Upper lobe of left lung (tissue), 6 donors: ENCODE results near the gene GPR158. TPM values are rescaled to one million over a fixed set of nuclear protein-coding genes. Genes with fewer than 3 reads are reported as not detected.

Experiments
- ATAC-seq, 2 donors: fragments of 200-7000 bp; cut with Tn5 transposase; one replicate each; pipeline ENCODE4 v1.9.1; 2022; ENCODE audit warnings: mild to moderate bottlenecking in 2 of 2, moderate library complexity in 2 of 2; ENCODE audit not compliant: low FRiP score in 2 of 2
- DNase-seq, 2 donors: peaks; one replicate each; pipeline ENCODE4 v3.0.0-alpha.2; 2019 to 2020
- H3K27ac ChIP-seq, 4 donors: fragments of 200-600 bp; sonication (generic); one replicate each; pipeline ENCODE4 v1.5.1; 2016 to 2019
- H3K27me3 ChIP-seq, 4 donors: fragments of 200-600 bp; sonication (generic); one replicate each; pipeline ENCODE4 v1.5.1; 2017 to 2019
- H3K36me3 ChIP-seq, 4 donors: fragments of 200-600 bp; sonication (generic); one replicate each; pipeline ENCODE4 v1.5.1; 2016 to 2019
- H3K4me1 ChIP-seq, 4 donors: fragments of 200-600 bp; sonication (generic); one replicate each; pipeline ENCODE4 v1.5.1; 2018 to 2019
- H3K4me3 ChIP-seq, 4 donors: fragments of 200-600 bp; sonication (generic); one replicate each; pipeline ENCODE4 v1.5.1; 2017 to 2019; ENCODE audit warnings: mild to moderate bottlenecking in 2 of 4, moderate library complexity in 1 of 4
- H3K9me3 ChIP-seq, 4 donors: fragments of 200-600 bp; sonication (generic); one replicate each; pipeline ENCODE4 v1.5.1; 2018 to 2019
- EP300 ChIP-seq, 4 donors: sonication (generic); formaldehyde crosslinking; IDR thresholded peaks; one replicate each; pipeline ENCODE4 v1.5.1; 2017; ENCODE audit warnings: antibody characterized with exemption in 4 of 4, control low read depth in 2 of 4
- POLR2A ChIP-seq, 4 donors: fragments of 450-650 bp; IDR thresholded peaks; one replicate each; pipeline ENCODE4 v1.5.1; 2016 to 2017; ENCODE audit warnings: antibody characterized with exemption in 4 of 4, mild to moderate bottlenecking in 2 of 4
- POLR2AphosphoS5 ChIP-seq, 2 donors: sonication (generic); formaldehyde crosslinking; IDR thresholded peaks; one replicate each; pipeline ENCODE4 v1.5.1; 2017; ENCODE audit warnings: antibody characterized with exemption in 2 of 2
- WGBS, 2 donors: methylation state at CpG; one replicate each; pipeline ENCODE4 v1.1.5; 2017 to 2018; 5-methylcytosine and 5-hydroxymethylcytosine counted together
- total RNA-seq, 6 donors: library from RNA; depleted of rRNA in 4 of 6; stranded (reverse); fragments of >200 nt in 4 of 6; gene quantifications; one replicate each; pipeline versions ENCODE4 v1.1.0 to v1.2.1, GENCODE V29; 2016 to 2021
- TF ChIP-seq, protein P1 (sequence below), 6 experiments: fragments of 450-650 bp in 4 of 6; fragments of 200-600 bp in 2 of 6; sonication (generic) in 2 of 6; IDR thresholded peaks; one replicate each; pipeline ENCODE4 v1.5.1; 2016 to 2019; ENCODE audit warnings: antibody characterized with exemption in 6 of 6
- donor health status: DM: no; HTN: no; CAD: no; lungs with moderate emphysema.
- donor health status: DM: no; HTN: yes; CAD: no; lungs with severe emphysema.

GPR158 gene
- total RNA-seq, 6 donors from 2014 or later, result 0.03 to 0.09 TPM; not detected in 4

DNA sequence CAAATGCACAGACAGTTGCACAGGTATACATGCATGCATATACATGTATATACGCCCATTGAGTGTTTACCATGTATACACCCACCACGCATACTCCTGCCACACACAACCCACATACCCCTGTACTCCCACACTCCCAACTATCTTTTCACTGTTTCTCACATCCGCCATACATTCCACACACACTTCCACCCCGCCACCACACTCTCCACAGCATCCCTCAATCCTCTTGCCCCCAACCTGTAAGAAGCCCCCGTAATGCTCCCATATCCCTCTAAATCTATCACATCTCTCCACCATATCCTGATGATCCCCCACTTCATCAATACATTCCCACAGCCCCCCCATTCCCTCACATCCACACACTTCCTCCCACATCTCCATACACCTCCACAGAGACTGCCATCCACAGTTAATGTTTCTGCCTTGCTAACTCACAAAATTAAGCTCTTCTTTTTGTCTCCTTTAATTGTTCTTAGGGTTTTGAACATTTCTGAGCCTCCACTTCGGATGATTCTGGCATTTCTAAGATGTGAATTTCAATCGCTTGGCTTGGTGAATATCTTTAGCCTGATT is 47.4 kb downstream of the GPR158 start:
- no peak overlapping the region for H3K4me3 ChIP-seq
- ATAC-seq, result no peak
- H3K4me1 ChIP-seq, result no peaks in the 10 kb centered on the region
- no peaks in the 10 kb centered on the region for H3K9me3 ChIP-seq
- H3K27me3 ChIP-seq, result no peaks in the 10 kb centered on the region
- no peak for DNase-seq
- no peaks in the 10 kb centered on the region for H3K36me3 ChIP-seq
- no peak overlapping the region for H3K27ac ChIP-seq
- 87 to 89% methylated on average over 7 of the region's 7 CpGs for WGBS, 2 donors
- no peak for TF ChIP-seq EP300 (IDR thresholded peaks at IDR 0.05)
- no peak for TF ChIP-seq POLR2A (IDR thresholded peaks at IDR 0.05)
- TF ChIP-seq, protein P1, sequence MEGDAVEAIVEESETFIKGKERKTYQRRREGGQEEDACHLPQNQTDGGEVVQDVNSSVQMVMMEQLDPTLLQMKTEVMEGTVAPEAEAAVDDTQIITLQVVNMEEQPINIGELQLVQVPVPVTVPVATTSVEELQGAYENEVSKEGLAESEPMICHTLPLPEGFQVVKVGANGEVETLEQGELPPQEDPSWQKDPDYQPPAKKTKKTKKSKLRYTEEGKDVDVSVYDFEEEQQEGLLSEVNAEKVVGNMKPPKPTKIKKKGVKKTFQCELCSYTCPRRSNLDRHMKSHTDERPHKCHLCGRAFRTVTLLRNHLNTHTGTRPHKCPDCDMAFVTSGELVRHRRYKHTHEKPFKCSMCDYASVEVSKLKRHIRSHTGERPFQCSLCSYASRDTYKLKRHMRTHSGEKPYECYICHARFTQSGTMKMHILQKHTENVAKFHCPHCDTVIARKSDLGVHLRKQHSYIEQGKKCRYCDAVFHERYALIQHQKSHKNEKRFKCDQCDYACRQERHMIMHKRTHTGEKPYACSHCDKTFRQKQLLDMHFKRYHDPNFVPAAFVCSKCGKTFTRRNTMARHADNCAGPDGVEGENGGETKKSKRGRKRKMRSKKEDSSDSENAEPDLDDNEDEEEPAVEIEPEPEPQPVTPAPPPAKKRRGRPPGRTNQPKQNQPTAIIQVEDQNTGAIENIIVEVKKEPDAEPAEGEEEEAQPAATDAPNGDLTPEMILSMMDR (IDR thresholded peaks at IDR 0.05), result no peak
- TF ChIP-seq POLR2AphosphoS5 (IDR thresholded peaks at IDR 0.05), result no peak

DNA sequence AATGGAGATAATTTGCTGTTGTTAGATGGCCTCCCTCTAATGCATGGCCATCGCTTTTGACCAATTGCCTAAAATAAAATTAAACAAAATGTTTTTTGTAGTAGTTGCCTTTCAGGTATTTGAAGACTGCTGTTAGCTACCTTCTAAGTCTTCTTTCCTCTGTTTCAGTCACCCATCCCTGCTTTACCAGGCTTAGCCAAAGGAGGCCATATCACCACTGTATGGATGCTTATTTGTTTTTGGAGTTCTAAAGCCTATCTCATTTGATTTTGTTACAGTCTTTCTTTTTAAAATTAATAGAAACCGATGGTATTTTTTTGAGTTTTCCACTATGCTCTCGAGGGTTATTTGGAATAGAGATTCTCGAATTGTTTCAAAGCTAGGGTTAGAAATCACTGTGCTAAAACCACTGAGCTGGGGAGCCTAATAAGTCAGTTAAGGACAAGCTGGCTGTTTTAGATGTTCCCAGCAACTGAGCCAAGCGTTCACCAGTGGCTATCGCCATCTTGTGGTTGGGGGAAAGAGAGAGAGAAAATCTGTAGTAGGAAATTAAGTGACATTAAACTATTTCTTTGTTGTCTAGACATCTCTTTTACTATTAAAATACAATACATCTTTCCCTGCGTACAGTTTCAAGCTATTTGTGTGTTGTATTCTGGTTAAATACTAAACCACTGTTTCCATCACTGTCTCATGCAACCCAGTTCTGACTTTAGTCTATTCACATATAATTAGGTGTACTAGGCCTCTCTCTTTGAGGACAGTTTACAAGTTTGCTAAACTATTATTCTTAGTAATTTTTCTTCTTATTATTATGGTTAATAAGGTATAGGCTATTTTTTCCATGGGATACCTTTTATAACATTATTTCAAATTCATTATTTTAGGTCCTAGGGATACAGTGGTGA is 52.2 kb downstream of the GPR158 start:
- H3K27ac ChIP-seq, result no peak overlapping the region
- TF ChIP-seq EP300 (IDR thresholded peaks at IDR 0.05) (no peak), POLR2A (IDR thresholded peaks at IDR 0.05) (no peak), POLR2AphosphoS5 (IDR thresholded peaks at IDR 0.05) (no peak)
- TF ChIP-seq, protein P1 (IDR thresholded peaks at IDR 0.05), result peak in 4 of 6 experiments; percentile 21 to 46 (median 32)
- H3K4me3 ChIP-seq, result no peak overlapping the region
- no peak for DNase-seq
- no peaks in the 10 kb centered on the region for H3K27me3 ChIP-seq
- 27 to 32% methylated on average over 7 of the region's 7 CpGs for WGBS, 2 donors
- H3K4me1 ChIP-seq, result no peaks in the 10 kb centered on the region
- peak in 1 of 2 donors; percentile 41 for ATAC-seq
- H3K9me3 ChIP-seq, result no peaks in the 10 kb centered on the region
- no peaks in the 10 kb centered on the region for H3K36me3 ChIP-seq

DNA sequence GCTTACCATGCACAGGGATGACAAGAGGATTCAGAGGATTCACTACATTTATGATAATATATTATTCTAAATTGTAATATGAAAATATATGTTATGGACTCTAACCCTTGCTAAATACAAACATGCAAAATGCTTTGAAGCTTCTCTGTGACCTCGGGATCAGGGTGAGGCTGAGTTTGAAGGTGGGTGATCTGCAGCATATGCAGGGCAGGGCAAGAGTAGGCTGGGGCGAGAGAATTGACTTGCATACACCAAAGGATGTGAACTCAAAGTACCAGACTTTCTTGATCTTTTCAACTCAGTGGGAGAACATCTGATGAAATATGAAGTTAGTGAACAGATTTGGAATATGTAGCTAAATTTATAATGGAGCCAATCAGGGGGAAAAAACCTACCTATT is 57.0 kb downstream of the GPR158 start:
- Histone ChIP-seq H3K4me1 (no peaks in the 10 kb centered on the region), H3K4me3 (no peak overlapping the region), H3K36me3 (no peaks in the 10 kb centered on the region), H3K9me3 (no peaks in the 10 kb centered on the region), H3K27ac (no peak overlapping the region), H3K27me3 (no peaks in the 10 kb centered on the region)
- TF ChIP-seq POLR2A (IDR thresholded peaks at IDR 0.05) (no peak), EP300 (IDR thresholded peaks at IDR 0.05) (no peak), POLR2AphosphoS5 (IDR thresholded peaks at IDR 0.05) (no peak)
- TF ChIP-seq, protein P1 (IDR thresholded peaks at IDR 0.05), result no peak
- ATAC-seq, result no peak
- 72 to 77% methylated on average over 2 of the region's 2 CpGs for WGBS, 2 donors
- no peak for DNase-seq

DNA sequence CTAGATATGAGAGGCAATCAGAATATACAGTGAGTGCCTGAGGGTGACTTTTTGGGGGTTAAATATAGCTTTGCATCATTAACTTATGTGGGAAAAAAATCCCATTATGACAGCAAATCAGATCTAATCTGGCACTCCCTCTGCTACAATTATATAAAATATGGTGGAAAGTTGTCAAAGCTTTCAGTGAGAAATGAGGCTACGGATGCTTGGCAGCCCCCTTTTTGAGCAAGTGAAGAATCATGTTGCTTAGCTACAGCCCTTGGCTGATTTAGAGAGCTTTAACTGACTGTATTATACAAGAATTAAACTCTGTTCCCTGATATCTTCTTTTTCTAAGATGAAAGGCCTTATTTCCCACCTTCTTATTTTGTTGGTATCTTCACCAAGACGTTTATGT is 57.4 kb downstream of the GPR158 start:
- H3K27ac ChIP-seq, result no peak overlapping the region

More for the DNA sequence above, 57.4 kb downstream of the GPR158 start:
- H3K9me3 ChIP-seq, result no peaks in the 10 kb centered on the region
- 59 to 60% methylated on average over 2 of the region's 2 CpGs for WGBS, 2 donors
- DNase-seq, result no peak
- no peaks in the 10 kb centered on the region for H3K36me3 ChIP-seq
- H3K4me1 ChIP-seq, result no peaks in the 10 kb centered on the region
- H3K4me3 ChIP-seq, result no peak overlapping the region
- H3K27me3 ChIP-seq, result no peaks in the 10 kb centered on the region
- TF ChIP-seq EP300 (IDR thresholded peaks at IDR 0.05) (no peak), POLR2AphosphoS5 (IDR thresholded peaks at IDR 0.05) (no peak), POLR2A (IDR thresholded peaks at IDR 0.05) (no peak)
- TF ChIP-seq, protein P1 (IDR thresholded peaks at IDR 0.05), result no peak
- no peak for ATAC-seq
